ENCODE data around the gene RAB39B.
A peak's percentile ranks its signal among the peaks of the same experiment; 100 is the strongest.

Gene RAB39B

DNA sequence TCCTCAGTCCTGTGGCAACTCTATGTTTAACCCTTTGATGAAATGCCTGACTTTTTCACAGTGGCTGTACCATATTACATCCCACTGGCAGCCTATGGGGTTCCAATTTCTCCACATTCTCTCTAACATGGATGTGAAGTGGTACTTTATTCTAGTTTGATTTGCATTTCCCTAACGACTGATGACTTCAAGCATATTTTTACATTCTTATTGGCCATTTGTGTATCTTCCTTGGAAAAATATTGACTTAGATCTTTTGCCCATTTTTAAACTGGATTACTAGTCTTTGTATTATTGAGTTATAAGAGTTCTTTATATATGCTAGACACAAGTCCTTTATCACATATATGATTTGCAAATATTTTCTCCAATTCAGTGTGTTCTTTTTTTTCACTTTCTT, 2.1 kb upstream of the RAB39B start (continued):
- TF ChIP-seq, protein P1, sequence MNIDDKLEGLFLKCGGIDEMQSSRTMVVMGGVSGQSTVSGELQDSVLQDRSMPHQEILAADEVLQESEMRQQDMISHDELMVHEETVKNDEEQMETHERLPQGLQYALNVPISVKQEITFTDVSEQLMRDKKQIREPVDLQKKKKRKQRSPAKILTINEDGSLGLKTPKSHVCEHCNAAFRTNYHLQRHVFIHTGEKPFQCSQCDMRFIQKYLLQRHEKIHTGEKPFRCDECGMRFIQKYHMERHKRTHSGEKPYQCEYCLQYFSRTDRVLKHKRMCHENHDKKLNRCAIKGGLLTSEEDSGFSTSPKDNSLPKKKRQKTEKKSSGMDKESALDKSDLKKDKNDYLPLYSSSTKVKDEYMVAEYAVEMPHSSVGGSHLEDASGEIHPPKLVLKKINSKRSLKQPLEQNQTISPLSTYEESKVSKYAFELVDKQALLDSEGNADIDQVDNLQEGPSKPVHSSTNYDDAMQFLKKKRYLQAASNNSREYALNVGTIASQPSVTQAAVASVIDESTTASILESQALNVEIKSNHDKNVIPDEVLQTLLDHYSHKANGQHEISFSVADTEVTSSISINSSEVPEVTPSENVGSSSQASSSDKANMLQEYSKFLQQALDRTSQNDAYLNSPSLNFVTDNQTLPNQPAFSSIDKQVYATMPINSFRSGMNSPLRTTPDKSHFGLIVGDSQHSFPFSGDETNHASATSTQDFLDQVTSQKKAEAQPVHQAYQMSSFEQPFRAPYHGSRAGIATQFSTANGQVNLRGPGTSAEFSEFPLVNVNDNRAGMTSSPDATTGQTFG (tag by site-specific recombination; IDR thresholded peaks at IDR 0.05; ENCODE audit: borderline replicate concordance), result no peak

DNA sequence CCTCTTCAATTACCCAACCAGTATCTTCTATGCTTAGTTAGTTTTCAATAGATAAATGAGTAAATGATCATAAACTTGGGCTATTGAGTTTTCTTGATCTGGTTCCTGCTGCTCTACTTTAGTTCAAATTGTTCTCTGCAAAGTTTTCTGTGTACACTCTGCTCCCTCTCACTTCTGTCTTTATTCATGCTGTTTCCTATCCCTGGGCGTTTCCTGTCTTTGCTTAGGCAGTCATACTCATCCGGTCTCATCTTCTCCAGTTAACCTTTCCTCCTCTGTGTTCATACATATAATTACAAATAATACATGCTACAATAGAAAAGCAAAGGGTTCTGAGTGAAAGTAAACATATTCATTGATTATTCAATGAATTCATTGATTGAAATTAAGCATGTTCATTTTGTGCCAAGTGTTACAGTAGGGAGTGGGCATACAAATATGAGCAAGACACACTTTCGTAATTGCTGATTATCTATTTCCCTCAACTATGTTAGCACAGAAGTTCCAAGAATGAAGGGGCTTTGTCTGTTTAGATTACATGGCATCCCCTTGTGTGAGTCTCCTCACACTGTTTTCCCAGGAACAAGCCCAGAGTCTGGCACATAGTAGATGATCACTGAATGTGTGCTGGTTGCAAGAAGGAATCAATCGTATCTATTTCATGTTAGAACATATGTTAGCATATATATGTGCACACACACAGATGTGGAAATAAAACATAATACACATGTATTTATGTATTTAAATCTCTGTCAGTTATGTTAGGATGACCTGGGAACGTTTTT, 1.1 kb downstream of the RAB39B start:
- no peaks in the 10 kb centered on the region for H3K36me3 ChIP-seq (ENCODE audit: control insufficient read depth in 2 of 2, insufficient read depth in 1 of 2, low read length in 2 of 2)
- ChIA-PET CTCF (interaction anchor here (0.7 kb wide), 1 partner anchor 209 kb away, joined by 3 read pairs; no protein-coding TSS in a partner anchor), POLR2A (no interaction called here)
- TF ChIP-seq ZNF274 (IDR thresholded peaks at IDR 0.05; ENCODE audit: low read length) (no peak), ZNF274 (tag by site-specific recombination; IDR thresholded peaks at IDR 0.05; ENCODE audit: borderline replicate concordance) (no peak), ZNF449 (tag by site-specific recombination; IDR thresholded peaks at IDR 0.05) (no peak), ZBTB17 (tag by site-specific recombination; IDR thresholded peaks at IDR 0.05) (0 out of 2 replicates have a peak, but pooled peaks have one; percentile 14), ZNF664 (tag by site-specific recombination; IDR thresholded peaks at IDR 0.05) (peak; percentile 77), SETDB1 (IDR thresholded peaks at IDR 0.05; ENCODE audit: insufficient read length, low read length) (no peak)
- H3K9me3 ChIP-seq (ENCODE audit: control insufficient read depth, insufficient read depth, low read depth, low read length), result no peaks in the 10 kb centered on the region; the same call in none of the 2 replicates
- H3K4me1 ChIP-seq (ENCODE audit: control insufficient read depth, insufficient read depth, low read length), result no peaks in the 10 kb centered on the region
- no peak overlapping the region for H3K4me3 ChIP-seq (ENCODE audit: low read depth, low read length)
- H3K27ac ChIP-seq (ENCODE audit: extremely low read depth, low read depth, low read length), result no peak overlapping the region

DNA sequence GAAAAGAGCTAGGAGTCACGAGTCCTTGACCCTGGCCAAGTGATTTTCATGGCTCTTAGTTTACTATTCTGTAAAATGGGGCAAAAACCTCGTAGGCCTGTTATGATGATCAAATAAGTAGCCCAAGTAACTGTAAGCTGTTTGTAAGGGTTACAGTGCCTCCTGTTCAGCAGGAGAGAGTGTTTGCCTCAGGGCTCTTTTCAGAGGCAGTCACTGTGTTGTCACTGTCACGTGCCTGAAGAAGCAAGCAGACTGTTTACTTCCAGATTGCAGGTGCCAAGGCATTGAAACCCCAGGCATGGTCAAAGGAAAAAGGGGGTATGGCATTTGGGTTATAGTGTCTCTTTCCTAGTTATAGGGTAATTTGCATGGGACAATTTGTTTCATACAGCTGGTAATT, 4.5 kb downstream of the RAB39B start:
- TF ChIP-seq, protein P2, sequence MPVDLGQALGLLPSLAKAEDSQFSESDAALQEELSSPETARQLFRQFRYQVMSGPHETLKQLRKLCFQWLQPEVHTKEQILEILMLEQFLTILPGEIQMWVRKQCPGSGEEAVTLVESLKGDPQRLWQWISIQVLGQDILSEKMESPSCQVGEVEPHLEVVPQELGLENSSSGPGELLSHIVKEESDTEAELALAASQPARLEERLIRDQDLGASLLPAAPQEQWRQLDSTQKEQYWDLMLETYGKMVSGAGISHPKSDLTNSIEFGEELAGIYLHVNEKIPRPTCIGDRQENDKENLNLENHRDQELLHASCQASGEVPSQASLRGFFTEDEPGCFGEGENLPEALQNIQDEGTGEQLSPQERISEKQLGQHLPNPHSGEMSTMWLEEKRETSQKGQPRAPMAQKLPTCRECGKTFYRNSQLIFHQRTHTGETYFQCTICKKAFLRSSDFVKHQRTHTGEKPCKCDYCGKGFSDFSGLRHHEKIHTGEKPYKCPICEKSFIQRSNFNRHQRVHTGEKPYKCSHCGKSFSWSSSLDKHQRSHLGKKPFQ (tag by site-specific recombination; IDR thresholded peaks at IDR 0.05), result no peak
- no peak for TF ChIP-seq ZXDB (tag by site-specific recombination; IDR thresholded peaks at IDR 0.05)
- no peak for TF ChIP-seq TSHZ1 (tag by site-specific recombination; IDR thresholded peaks at IDR 0.05; ENCODE audit: borderline replicate concordance)
- no peak for TF ChIP-seq ZNF140 (tag by site-specific recombination; IDR thresholded peaks at IDR 0.05)
- no peak for TF ChIP-seq ZNF624 (tag by site-specific recombination; IDR thresholded peaks at IDR 0.05)
- TF ChIP-seq ZNF48 (tag by site-specific recombination; IDR thresholded peaks at IDR 0.05), result no peak
- TF ChIP-seq, protein P3, sequence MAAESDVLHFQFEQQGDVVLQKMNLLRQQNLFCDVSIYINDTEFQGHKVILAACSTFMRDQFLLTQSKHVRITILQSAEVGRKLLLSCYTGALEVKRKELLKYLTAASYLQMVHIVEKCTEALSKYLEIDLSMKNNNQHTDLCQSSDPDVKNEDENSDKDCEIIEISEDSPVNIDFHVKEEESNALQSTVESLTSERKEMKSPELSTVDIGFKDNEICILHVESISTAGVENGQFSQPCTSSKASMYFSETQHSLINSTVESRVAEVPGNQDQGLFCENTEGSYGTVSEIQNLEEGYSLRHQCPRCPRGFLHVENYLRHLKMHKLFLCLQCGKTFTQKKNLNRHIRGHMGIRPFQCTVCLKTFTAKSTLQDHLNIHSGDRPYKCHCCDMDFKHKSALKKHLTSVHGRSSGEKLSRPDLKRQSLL (tag by site-specific recombination; IDR thresholded peaks at IDR 0.05), result no peak
- TF ChIP-seq ZFP37 (tag by site-specific recombination; IDR thresholded peaks at IDR 0.05), result no peak
- no peak for TF ChIP-seq ZNF335 (tag by site-specific recombination; conservative IDR thresholded peaks at IDR 0.05)
- TF ChIP-seq HOXA7 (CRISPR knock-in tag; IDR thresholded peaks at IDR 0.05; ENCODE audit: borderline replicate concordance), result no peak
- TF ChIP-seq ZNF548 (tag by site-specific recombination; IDR thresholded peaks at IDR 0.05), result no peak
- TF ChIP-seq ZNF202 (tag by site-specific recombination; IDR thresholded peaks at IDR 0.05; ENCODE audit: borderline replicate concordance), result no peak
- TF ChIP-seq ZNF843 (tag by site-specific recombination; IDR thresholded peaks at IDR 0.05), result no peak
- no peaks in the 10 kb centered on the region; the same call in 1 of the 2 replicates for H3K9me3 ChIP-seq (ENCODE audit: control insufficient read depth, insufficient read depth, low read depth, low read length)
- CTCF ChIA-PET, result no interaction called here
- H3K4me3 ChIP-seq (ENCODE audit: low read depth, low read length), result no peak overlapping the region
- no peaks in the 10 kb centered on the region for H3K36me3 ChIP-seq (ENCODE audit: control insufficient read depth in 2 of 2, insufficient read depth in 1 of 2, low read length in 2 of 2)
- POLR2A ChIA-PET, result interaction anchor here (0.6 kb wide), 1 partner anchor 150 kb away, joined by 4 read pairs; no protein-coding TSS in a partner anchor
- H3K27ac ChIP-seq (ENCODE audit: extremely low read depth, low read depth, low read length), result no peak overlapping the region
- H3K4me1 ChIP-seq (ENCODE audit: control insufficient read depth, insufficient read depth, low read length), result no peaks in the 10 kb centered on the region
